HepG2 (cell line): Measurements from ENCODE around the gene ETHE1. TPM values are rescaled to one million over a fixed set of nuclear protein-coding genes. Genes with fewer than 3 reads are reported as not detected.
A peak's percentile ranks its signal among the peaks of the same experiment; 100 is the strongest.

Source experiments
- GATAD1 ChIP-seq: IDR thresholded peaks from 2 replicates; pipeline ENCODE4 v1.6.1; 2016; ENCODE audit warnings: missing genetic modification reagents, missing compliant biosample characterization
- HDAC1 ChIP-seq: sonication (generic); formaldehyde crosslinking; IDR thresholded peaks from 2 replicates; pipeline ENCODE4 v1.5.1; 2020; ENCODE audit warnings: mild to moderate bottlenecking, missing genetic modification reagents
- KDM4B ChIP-seq: sonication (generic); formaldehyde crosslinking; IDR thresholded peaks from 2 replicates; pipeline ENCODE4 v1.4.0; 2020; ENCODE audit warnings: missing genetic modification reagents
- KLF6 ChIP-seq: IDR thresholded peaks from 2 replicates; pipeline ENCODE4 v1.8.0; 2016; ENCODE audit warnings: missing biosample characterization, missing genetic modification reagents
- MXD4 ChIP-seq: IDR thresholded peaks from 2 replicates; pipeline ENCODE4 v1.6.1; 2016; ENCODE audit warnings: mild to moderate bottlenecking, missing biosample characterization, missing genetic modification reagents
- POLR2A ChIP-seq, 2 experiments: IDR thresholded peaks; 2 replicates each; pipeline ENCODE4 v1.6.1; 2011; ENCODE audit warnings: low read depth in 2 of 2, low read length in 2 of 2, mild to moderate bottlenecking in 1 of 2, moderate library complexity in 1 of 2; ENCODE audit not compliant: insufficient read depth in 1 of 2
- ZNF343 ChIP-seq: sonication (generic); formaldehyde crosslinking; IDR thresholded peaks from 2 replicates; pipeline ENCODE4 v1.4.0; 2020; ENCODE audit warnings: mild to moderate bottlenecking, missing genetic modification reagents
- ZNF543 ChIP-seq: sonication (generic); formaldehyde crosslinking; IDR thresholded peaks from 2 replicates; pipeline ENCODE4 v1.4.0; 2020; ENCODE audit warnings: mild to moderate bottlenecking, missing genetic modification reagents
- ZNF747 ChIP-seq: sonication (generic); formaldehyde crosslinking; IDR thresholded peaks from 2 replicates; pipeline ENCODE4 v1.8.1; 2023; ENCODE audit warnings: missing genetic modification reagents, mild to moderate bottlenecking, borderline replicate concordance
- polyA plus RNA-seq, 8 experiments: library from polyadenylated mRNA; depleted of rRNA in 3 of 8; stranded (reverse) in 7 of 8; unstranded in 1 of 8; fragments of >200 nt; fragmentation: Illumina TruSeq in 4 of 8; extraction: Trizol in 4 of 8; gene quantifications; 2 replicates each; pipeline versions ENCODE4 v1.2.1 to v1.2.3, GENCODE V29; 2011 to 2016; ENCODE audit warnings: low read depth in 4 of 8, missing spikeins in 1 of 8, mixed read lengths in 1 of 8; ENCODE audit not compliant: insufficient read depth in 1 of 8
- total RNA-seq, 5 experiments: library from RNA; depleted of rRNA; stranded (reverse); fragments of >200 nt; fragmentation: Illumina TruSeq; extraction: Trizol; gene quantifications; 2 replicates each; pipeline ENCODE4 v1.2.3, GENCODE V29; 2016; ENCODE audit warnings: low read depth in 1 of 5
- TF ChIP-seq, protein P1 (sequence below): sonication (generic); formaldehyde crosslinking; IDR thresholded peaks from 2 replicates; pipeline ENCODE4 v1.5.0; 2020; ENCODE audit warnings: mild to moderate bottlenecking, missing genetic modification reagents, borderline replicate concordance
- TF ChIP-seq, protein P2 (sequence below): sonication (generic); formaldehyde crosslinking; IDR thresholded peaks from 2 replicates; pipeline ENCODE4 v1.5.0; 2020; ENCODE audit warnings: missing genetic modification reagents
- TF ChIP-seq, protein P3 (sequence below), 2 experiments: sonication (generic) in 1 of 2; formaldehyde crosslinking in 1 of 2; IDR thresholded peaks; 2 replicates each; pipeline versions ENCODE4 v1.4.0 to v1.6.1; 2016 to 2020; ENCODE audit warnings: borderline replicate concordance in 1 of 2, low read depth in 1 of 2, mild to moderate bottlenecking in 1 of 2, missing genetic modification reagents in 1 of 2

The ETHE1 gene
- total and polyA plus RNA-seq, 2 of the 13 experiments (the other 11 are each of a cell fraction or from before 2014, with no cell fraction given) = 32.5 to 58.4 TPM

DNA sequence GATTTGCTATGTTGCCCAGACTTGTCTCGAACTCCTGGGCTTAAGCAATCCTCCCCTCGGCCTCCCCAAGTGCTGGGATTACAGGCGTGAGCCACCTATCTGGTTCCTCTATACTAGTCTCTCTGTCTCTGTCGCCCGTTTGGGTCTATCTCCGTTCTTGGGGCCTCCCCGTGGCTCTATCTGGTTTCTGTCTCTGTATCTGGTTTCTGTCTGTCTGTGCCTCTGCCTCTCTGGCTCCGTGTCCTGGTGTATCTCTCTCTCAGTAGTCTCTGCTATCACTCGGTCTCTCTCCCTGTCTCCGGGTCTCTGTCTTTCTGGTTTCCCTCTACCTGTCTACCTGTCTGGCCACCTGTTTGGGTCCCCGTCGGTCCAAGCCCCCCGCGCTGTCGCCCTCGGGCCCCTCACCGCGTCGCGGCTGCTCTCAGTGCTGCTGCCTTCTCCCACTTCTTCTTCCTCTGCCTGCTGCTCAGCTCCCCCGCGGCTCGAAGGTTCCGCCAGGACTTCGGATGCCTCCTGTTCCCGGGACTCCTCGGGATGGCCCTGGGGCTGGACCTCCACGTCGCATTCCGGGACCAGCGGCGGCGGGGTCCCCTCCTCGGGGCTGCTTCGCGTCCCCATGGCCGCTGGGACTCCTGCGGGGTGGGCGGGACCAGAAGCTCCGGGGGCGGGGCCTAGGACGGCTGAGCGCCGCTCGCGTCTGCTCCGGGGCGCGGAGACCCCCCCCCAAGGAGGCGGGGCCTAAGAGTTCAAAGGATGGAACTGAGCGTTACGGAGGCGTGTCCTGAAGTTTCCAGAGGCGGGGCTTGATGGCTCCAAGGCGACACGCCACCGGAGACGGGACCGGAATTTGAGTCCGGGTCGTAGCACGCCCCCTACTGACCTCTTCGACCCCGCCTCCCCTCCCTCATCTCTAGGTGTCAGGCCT is 23.2 kb downstream of the ETHE1 start (continued):
- TF ChIP-seq, protein P1, sequence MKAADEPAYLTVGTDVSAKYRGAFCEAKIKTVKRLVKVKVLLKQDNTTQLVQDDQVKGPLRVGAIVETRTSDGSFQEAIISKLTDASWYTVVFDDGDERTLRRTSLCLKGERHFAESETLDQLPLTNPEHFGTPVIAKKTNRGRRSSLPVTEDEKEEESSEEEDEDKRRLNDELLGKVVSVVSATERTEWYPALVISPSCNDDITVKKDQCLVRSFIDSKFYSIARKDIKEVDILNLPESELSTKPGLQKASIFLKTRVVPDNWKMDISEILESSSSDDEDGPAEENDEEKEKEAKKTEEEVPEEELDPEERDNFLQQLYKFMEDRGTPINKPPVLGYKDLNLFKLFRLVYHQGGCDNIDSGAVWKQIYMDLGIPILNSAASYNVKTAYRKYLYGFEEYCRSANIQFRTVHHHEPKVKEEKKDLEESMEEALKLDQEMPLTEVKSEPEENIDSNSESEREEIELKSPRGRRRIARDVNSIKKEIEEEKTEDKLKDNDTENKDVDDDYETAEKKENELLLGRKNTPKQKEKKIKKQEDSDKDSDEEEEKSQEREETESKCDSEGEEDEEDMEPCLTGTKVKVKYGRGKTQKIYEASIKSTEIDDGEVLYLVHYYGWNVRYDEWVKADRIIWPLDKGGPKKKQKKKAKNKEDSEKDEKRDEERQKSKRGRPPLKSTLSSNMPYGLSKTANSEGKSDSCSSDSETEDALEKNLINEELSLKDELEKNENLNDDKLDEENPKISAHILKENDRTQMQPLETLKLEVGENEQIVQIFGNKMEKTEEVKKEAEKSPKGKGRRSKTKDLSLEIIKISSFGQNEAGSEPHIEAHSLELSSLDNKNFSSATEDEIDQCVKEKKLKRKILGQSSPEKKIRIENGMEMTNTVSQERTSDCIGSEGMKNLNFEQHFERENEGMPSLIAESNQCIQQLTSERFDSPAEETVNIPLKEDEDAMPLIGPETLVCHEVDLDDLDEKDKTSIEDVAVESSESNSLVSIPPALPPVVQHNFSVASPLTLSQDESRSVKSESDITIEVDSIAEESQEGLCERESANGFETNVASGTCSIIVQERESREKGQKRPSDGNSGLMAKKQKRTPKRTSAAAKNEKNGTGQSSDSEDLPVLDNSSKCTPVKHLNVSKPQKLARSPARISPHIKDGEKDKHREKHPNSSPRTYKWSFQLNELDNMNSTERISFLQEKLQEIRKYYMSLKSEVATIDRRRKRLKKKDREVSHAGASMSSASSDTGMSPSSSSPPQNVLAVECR = peak; percentile 26; the same call in 1 of the 2 replicates
- TF ChIP-seq ZNF543 (CRISPR knock-in tag) (peak; percentile 69; the same call in 1 of the 2 replicates), KDM4B (CRISPR knock-in tag) (no peak), KLF6 (CRISPR knock-in tag) (0 out of 2 replicates have a peak, but pooled peaks have one; percentile 57), ZNF343 (CRISPR knock-in tag) (0 out of 2 replicates have a peak, but pooled peaks have one; percentile 27), ZNF747 (CRISPR knock-in tag) (no peak), MXD4 (CRISPR knock-in tag) (0 out of 2 replicates have a peak, but pooled peaks have one; percentile 2), HDAC1 (CRISPR knock-in tag) (peak; percentile 43; the same call in 1 of the 2 replicates), GATAD1 (CRISPR knock-in tag) (0 out of 2 replicates have a peak, but pooled peaks have one; percentile 7), POLR2A (IDR thresholded peaks at IDR 0.05; ENCODE audit: insufficient read depth in 1 of 2, low read depth in 2 of 2, low read length in 2 of 2) (peak; percentile 46 to 73; a peak in 3 of 4 replicates)
- TF ChIP-seq, protein P2, sequence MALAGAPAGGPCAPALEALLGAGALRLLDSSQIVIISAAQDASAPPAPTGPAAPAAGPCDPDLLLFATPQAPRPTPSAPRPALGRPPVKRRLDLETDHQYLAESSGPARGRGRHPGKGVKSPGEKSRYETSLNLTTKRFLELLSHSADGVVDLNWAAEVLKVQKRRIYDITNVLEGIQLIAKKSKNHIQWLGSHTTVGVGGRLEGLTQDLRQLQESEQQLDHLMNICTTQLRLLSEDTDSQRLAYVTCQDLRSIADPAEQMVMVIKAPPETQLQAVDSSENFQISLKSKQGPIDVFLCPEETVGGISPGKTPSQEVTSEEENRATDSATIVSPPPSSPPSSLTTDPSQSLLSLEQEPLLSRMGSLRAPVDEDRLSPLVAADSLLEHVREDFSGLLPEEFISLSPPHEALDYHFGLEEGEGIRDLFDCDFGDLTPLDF (CRISPR knock-in tag) = 0 out of 2 replicates have a peak, but pooled peaks have one; percentile 19
- TF ChIP-seq, protein P3, sequence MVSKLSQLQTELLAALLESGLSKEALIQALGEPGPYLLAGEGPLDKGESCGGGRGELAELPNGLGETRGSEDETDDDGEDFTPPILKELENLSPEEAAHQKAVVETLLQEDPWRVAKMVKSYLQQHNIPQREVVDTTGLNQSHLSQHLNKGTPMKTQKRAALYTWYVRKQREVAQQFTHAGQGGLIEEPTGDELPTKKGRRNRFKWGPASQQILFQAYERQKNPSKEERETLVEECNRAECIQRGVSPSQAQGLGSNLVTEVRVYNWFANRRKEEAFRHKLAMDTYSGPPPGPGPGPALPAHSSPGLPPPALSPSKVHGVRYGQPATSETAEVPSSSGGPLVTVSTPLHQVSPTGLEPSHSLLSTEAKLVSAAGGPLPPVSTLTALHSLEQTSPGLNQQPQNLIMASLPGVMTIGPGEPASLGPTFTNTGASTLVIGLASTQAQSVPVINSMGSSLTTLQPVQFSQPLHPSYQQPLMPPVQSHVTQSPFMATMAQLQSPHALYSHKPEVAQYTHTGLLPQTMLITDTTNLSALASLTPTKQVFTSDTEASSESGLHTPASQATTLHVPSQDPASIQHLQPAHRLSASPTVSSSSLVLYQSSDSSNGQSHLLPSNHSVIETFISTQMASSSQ (IDR thresholded peaks at IDR 0.05; ENCODE audit: low read depth) = no peak
- TF ChIP-seq, protein P3 (CRISPR knock-in tag; IDR thresholded peaks at IDR 0.05; ENCODE audit: borderline replicate concordance) = 0 out of 2 replicates have a peak, but pooled peaks have one; percentile 58
